Suprapubic skin (tissue), 4 donors: ENCODE data around the gene PAPLN.

Source experiments
- EP300 ChIP-seq: sonication (generic); formaldehyde crosslinking; IDR thresholded peaks from one replicate; pipeline ENCODE4 v1.6.1; 2017; ENCODE audit warnings: antibody characterized with exemption
- POLR2A ChIP-seq, 2 donors: fragments of 450-650 bp; IDR thresholded peaks; one replicate each; pipeline ENCODE4 v1.6.1; 2017; ENCODE audit warnings: antibody characterized with exemption in 2 of 2, mild to moderate bottlenecking in 2 of 2, moderate library complexity in 2 of 2
- POLR2AphosphoS5 ChIP-seq, 3 donors: sonication (generic); formaldehyde crosslinking; IDR thresholded peaks; one replicate each; pipeline ENCODE4 v1.6.1; 2017; ENCODE audit warnings: antibody characterized with exemption in 3 of 3
- TF ChIP-seq, protein P1 (sequence below), 2 donors: fragments of 200-600 bp in 1 of 2; fragments of 450-650 bp in 1 of 2; sonication (generic) in 1 of 2; IDR thresholded peaks; one replicate each; pipeline ENCODE4 v1.5.1; 2016 to 2019; ENCODE audit warnings: antibody characterized with exemption in 2 of 2, mild to moderate bottlenecking in 1 of 2, moderate library complexity in 1 of 2

DNA sequence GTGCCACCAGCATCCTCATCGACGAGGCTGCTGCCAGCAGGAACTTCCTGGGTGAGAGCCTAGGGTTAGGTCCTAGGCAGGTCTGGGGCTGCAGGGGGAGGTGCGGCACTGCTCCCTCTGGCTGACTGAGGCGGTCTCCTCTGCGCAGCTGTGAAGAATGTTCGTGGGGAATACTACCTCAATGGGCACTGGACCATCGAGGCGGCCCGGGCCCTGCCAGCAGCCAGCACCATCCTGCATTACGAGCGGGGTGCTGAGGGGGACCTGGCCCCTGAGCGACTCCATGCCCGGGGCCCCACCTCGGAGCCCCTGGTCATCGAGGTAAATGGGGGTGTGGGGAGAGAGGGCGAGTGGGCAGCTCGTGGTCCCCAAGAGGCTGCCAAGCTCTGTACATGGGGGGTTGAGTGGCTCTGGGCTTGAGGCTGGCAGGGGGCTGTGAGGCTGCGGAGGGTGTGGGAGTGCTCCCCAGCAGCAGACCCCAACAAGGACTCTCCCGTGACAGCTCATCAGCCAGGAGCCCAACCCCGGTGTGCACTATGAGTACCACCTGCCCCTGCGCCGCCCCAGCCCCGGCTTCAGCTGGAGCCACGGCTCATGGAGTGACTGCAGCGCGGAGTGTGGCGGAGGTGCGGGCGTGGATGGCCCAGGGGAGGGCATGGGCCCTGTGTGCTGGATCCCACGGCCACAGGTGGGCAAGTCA, 14.4 kb downstream of the PAPLN start:
- TF ChIP-seq POLR2A (IDR thresholded peaks at IDR 0.05) = no peak
- TF ChIP-seq, protein P1, sequence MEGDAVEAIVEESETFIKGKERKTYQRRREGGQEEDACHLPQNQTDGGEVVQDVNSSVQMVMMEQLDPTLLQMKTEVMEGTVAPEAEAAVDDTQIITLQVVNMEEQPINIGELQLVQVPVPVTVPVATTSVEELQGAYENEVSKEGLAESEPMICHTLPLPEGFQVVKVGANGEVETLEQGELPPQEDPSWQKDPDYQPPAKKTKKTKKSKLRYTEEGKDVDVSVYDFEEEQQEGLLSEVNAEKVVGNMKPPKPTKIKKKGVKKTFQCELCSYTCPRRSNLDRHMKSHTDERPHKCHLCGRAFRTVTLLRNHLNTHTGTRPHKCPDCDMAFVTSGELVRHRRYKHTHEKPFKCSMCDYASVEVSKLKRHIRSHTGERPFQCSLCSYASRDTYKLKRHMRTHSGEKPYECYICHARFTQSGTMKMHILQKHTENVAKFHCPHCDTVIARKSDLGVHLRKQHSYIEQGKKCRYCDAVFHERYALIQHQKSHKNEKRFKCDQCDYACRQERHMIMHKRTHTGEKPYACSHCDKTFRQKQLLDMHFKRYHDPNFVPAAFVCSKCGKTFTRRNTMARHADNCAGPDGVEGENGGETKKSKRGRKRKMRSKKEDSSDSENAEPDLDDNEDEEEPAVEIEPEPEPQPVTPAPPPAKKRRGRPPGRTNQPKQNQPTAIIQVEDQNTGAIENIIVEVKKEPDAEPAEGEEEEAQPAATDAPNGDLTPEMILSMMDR (IDR thresholded peaks at IDR 0.05) = no peak
- TF ChIP-seq EP300 = no peak
- TF ChIP-seq POLR2AphosphoS5 (IDR thresholded peaks at IDR 0.05) = no peak
